ENCODE data around the gene CTNNA3. TPM values are rescaled to one million over a fixed set of nuclear protein-coding genes. Genes with fewer than 3 reads are reported as not detected.

The CTNNA3 gene
- polyA plus RNA-seq, 1 donor from 2014 or later, result 0.14 TPM

DNA sequence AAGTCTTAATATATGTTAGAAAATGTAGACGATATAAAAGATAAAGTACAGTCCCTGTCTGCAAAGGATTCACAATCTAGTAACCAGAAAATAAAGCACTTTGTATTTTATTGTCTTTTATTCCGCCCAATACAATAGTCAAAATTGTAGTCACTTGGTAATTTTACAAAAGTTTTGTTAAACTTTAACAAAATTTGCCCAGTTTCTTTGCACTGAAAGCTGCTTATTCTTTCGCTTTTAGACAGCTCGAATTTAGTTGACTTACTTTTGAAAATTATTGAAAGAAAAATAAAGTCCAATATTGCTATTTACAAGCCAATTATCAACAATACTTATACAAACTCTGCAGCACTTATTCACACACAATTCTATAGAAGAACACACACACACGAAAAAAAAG lies 1305.1 kb downstream of the CTNNA3 start:
- H3K79me2 ChIP-seq (replicated peaks; ENCODE audit: insufficient read depth, low read length), result no peaks in the 10 kb centered on the region
- H3K9me2 ChIP-seq (ENCODE audit: insufficient read depth, low read length), result no peaks in the 10 kb centered on the region

DNA sequence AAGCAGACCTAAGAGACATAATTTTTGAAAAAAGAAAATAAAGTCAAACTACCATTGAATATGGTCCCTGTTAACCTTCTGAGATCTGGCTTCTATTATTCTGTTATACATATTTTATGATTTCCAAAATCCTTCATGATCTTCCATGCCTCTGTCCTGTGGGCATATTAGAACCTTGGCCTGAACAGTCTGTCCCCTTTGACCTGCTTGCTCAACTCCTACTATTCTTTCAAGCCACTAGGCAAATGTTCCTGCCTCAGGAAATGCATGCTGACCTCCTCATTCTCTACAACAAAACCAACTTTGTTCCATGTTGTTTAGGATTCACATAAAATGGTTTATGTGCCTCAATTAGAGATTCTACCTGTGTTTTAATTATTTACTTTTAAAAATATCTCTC lies 1315.0 kb downstream of the CTNNA3 start:
- H3K79me2 ChIP-seq (replicated peaks; ENCODE audit: insufficient read depth, low read length), result no peaks in the 10 kb centered on the region
- no peaks in the 10 kb centered on the region for H4K20me1 ChIP-seq (ENCODE audit: insufficient read depth)
- H3K9ac ChIP-seq (ENCODE audit: low read length), result no peak overlapping the region
- no peak for TF ChIP-seq RAD21 (conservative IDR thresholded peaks at IDR 0.05)
- no peak for TF ChIP-seq TAF1 (IDR thresholded peaks at IDR 0.05; ENCODE audit: low read depth)
- TF ChIP-seq SMC3 (conservative IDR thresholded peaks at IDR 0.05; ENCODE audit: poor library complexity), result no peak
- no peak for TF ChIP-seq REST (IDR thresholded peaks at IDR 0.05; ENCODE audit: borderline replicate concordance)
- TF ChIP-seq MXI1 (conservative IDR thresholded peaks at IDR 0.05; ENCODE audit: poor library complexity, severe bottlenecking), result no peak
- TF ChIP-seq POLR2AphosphoS5 (IDR thresholded peaks at IDR 0.05), result no peak
- TF ChIP-seq EZH2 (IDR thresholded peaks at IDR 0.05; ENCODE audit: borderline replicate concordance, insufficient read depth, low read length, poor library complexity, severe bottlenecking), result no peak
- TF ChIP-seq, protein P1, sequence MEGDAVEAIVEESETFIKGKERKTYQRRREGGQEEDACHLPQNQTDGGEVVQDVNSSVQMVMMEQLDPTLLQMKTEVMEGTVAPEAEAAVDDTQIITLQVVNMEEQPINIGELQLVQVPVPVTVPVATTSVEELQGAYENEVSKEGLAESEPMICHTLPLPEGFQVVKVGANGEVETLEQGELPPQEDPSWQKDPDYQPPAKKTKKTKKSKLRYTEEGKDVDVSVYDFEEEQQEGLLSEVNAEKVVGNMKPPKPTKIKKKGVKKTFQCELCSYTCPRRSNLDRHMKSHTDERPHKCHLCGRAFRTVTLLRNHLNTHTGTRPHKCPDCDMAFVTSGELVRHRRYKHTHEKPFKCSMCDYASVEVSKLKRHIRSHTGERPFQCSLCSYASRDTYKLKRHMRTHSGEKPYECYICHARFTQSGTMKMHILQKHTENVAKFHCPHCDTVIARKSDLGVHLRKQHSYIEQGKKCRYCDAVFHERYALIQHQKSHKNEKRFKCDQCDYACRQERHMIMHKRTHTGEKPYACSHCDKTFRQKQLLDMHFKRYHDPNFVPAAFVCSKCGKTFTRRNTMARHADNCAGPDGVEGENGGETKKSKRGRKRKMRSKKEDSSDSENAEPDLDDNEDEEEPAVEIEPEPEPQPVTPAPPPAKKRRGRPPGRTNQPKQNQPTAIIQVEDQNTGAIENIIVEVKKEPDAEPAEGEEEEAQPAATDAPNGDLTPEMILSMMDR (IDR thresholded peaks at IDR 0.05; ENCODE audit: poor library complexity, severe bottlenecking), result no peak
- no peak for TF ChIP-seq EP300 (conservative IDR thresholded peaks at IDR 0.05; ENCODE audit: poor library complexity, severe bottlenecking)
- no peaks in the 10 kb centered on the region for H3K9me3 ChIP-seq (ENCODE audit: low read length)
- H3K4me2 ChIP-seq (ENCODE audit: low read length), result no peak overlapping the region
- no peaks in the 10 kb centered on the region for H3F3A ChIP-seq (ENCODE audit: insufficient read depth, low read length, poor library complexity, severe bottlenecking)
- H3K4me3 ChIP-seq (ENCODE audit: low read length), result no peak overlapping the region
- H3K27me3 ChIP-seq (ENCODE audit: insufficient read depth, low read depth, low read length), result no peaks in the 10 kb centered on the region
- H3K27ac ChIP-seq (ENCODE audit: low read length), result no peak overlapping the region
- H3K9me2 ChIP-seq (ENCODE audit: insufficient read depth, low read length), result no peaks in the 10 kb centered on the region
- no peak overlapping the region for H2AFZ ChIP-seq (ENCODE audit: low read depth, low read length)
- H3K36me3 ChIP-seq (ENCODE audit: insufficient read depth, low read length), result no peaks in the 10 kb centered on the region

More for the DNA sequence above, 1305.1 kb downstream of the CTNNA3 start:
- no peaks in the 10 kb centered on the region for H4K20me1 ChIP-seq (ENCODE audit: insufficient read depth)
- H3K27ac ChIP-seq (ENCODE audit: low read length), result no peak overlapping the region
- no peaks in the 10 kb centered on the region for H3F3A ChIP-seq (ENCODE audit: insufficient read depth, low read length, poor library complexity, severe bottlenecking)
- H2AFZ ChIP-seq (ENCODE audit: low read depth, low read length), result no peak overlapping the region
- H3K4me2 ChIP-seq (ENCODE audit: low read length), result no peak overlapping the region
- H3K27me3 ChIP-seq (ENCODE audit: insufficient read depth, low read depth, low read length), result no peaks in the 10 kb centered on the region
- H3K9me3 ChIP-seq (ENCODE audit: low read length), result no peaks in the 10 kb centered on the region
- TF ChIP-seq POLR2AphosphoS5 (IDR thresholded peaks at IDR 0.05) (no peak), EZH2 (IDR thresholded peaks at IDR 0.05; ENCODE audit: borderline replicate concordance, insufficient read depth, low read length, poor library complexity, severe bottlenecking) (no peak), SMC3 (conservative IDR thresholded peaks at IDR 0.05; ENCODE audit: poor library complexity) (no peak)
- H3K4me3 ChIP-seq (ENCODE audit: low read length), result no peak overlapping the region
- H3K9ac ChIP-seq (ENCODE audit: low read length), result no peak overlapping the region
- no peaks in the 10 kb centered on the region for H3K36me3 ChIP-seq (ENCODE audit: insufficient read depth, low read length)
